Glutamatergic neuron (in vitro differentiated cells): ENCODE data around the gene CLNS1A. TPM values are rescaled to one million over a fixed set of nuclear protein-coding genes. Genes with fewer than 3 reads are reported as not detected.

ENCODE experiments used
- DNase-seq: peaks from one replicate; pipeline ENCODE4 v3.0.0; 2022
- H3K27ac Mint-ChIP-seq: one replicate; pipeline ENCODE4 v1.8.0; 2020; ENCODE audit warnings: mild to moderate bottlenecking, mixed read lengths, inconsistent platforms; ENCODE audit not compliant: unreplicated experiment
- H3K27me3 Mint-ChIP-seq: one replicate; pipeline ENCODE4 v1.8.0; 2020; ENCODE audit warnings: mild to moderate bottlenecking, moderate library complexity, mixed read lengths, inconsistent platforms; ENCODE audit not compliant: unreplicated experiment
- H3K36me3 Mint-ChIP-seq: one replicate; pipeline ENCODE4 v1.8.0; 2020; ENCODE audit warnings: mild to moderate bottlenecking, mixed read lengths, inconsistent platforms; ENCODE audit not compliant: unreplicated experiment
- H3K4me1 Mint-ChIP-seq: one replicate; pipeline ENCODE4 v1.8.0; 2020; ENCODE audit warnings: mild to moderate bottlenecking, low read depth, mixed read lengths, inconsistent platforms; ENCODE audit not compliant: unreplicated experiment
- H3K4me3 Mint-ChIP-seq: one replicate; pipeline ENCODE4 v1.8.0; 2020; ENCODE audit warnings: mild to moderate bottlenecking, mixed read lengths, inconsistent platforms; ENCODE audit not compliant: unreplicated experiment
- H3K9me3 Mint-ChIP-seq: one replicate; pipeline ENCODE4 v1.8.0; 2020; ENCODE audit warnings: mild to moderate bottlenecking, moderate library complexity, mixed read lengths, inconsistent platforms; ENCODE audit not compliant: unreplicated experiment
- long read RNA-seq: library from polyadenylated mRNA; unstranded; transcript quantifications from one replicate; pipeline ENCODE4 v2.0.0, GENCODE V29; 2020; ENCODE audit not compliant: unreplicated experiment
- total RNA-seq: library from RNA; stranded (reverse); fragmentation: NEBNext Ultra II Directional; extraction: Animal tissue kit (Norgen Biotek cat#: 25700); gene quantifications from one replicate; pipeline ENCODE4 v1.2.1, GENCODE V29; 2021; ENCODE audit not compliant: unreplicated experiment
- TF ChIP-seq, protein P1 (sequence below): fragments of 200-600 bp; sonication (generic); IDR thresholded peaks from one replicate; pipeline ENCODE4 v1.5.0; 2021; ENCODE audit not compliant: partially characterized antibody, unreplicated experiment

CLNS1A gene, protein sequence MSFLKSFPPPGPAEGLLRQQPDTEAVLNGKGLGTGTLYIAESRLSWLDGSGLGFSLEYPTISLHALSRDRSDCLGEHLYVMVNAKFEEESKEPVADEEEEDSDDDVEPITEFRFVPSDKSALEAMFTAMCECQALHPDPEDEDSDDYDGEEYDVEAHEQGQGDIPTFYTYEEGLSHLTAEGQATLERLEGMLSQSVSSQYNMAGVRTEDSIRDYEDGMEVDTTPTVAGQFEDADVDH
- 75.5 TPM for total RNA-seq
- long read RNA-seq, transcript CLNS1A-204 (7 exons, 2,993 nt) = major isoform, 69 of 82 reads
- long read RNA-seq, partial matches to known transcripts = 1 of 82 reads
- long read RNA-seq, other reads (novel, unspliced or antisense) = 10 of 82 reads

DNA sequence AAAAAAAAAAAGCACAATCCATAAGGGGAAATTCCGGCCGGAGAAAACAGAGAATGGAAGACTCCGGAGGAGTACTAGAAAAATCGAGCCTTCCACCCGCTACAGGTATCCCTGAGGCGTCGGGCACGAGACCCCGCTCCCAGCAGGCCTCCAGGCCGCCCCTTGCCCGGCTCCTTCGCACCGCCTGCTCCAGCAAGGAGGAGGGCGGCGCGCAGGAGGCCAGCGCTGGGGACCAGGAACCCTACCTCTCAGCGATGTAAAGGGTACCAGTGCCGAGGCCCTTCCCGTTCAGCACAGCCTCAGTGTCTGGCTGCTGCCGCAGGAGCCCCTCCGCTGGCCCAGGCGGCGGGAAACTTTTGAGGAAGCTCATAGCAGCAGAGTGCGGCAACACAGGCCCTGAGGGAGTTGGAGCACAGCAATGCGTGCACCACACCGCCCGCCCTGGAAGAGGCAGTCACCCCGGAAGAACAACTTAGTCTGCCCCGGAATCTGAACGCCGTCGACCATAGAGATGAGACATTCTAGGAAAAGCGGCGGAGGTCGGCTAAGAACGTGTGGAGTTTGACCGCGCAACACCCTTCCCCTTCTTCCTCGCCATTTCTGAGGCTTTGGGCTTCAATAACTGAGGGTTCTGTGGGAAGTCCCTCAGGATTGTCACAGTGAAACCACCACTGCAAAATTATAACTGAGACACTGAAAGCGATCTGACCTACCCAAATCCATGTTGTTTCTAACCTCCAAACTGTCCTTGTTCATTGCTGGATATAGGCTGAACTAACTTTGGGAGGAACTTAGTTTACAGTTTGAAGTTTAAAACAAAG lies at the start of gene CLNS1A:
Gene CLNS1A, minus strand, starts transcription at position 450 of the 821 bp plus-strand sequence. Its CDS starts 80 bp downstream, at position 370.
- no peaks in the 10 kb centered on the region for H3K36me3 Mint-ChIP-seq
- TF ChIP-seq, protein P1, sequence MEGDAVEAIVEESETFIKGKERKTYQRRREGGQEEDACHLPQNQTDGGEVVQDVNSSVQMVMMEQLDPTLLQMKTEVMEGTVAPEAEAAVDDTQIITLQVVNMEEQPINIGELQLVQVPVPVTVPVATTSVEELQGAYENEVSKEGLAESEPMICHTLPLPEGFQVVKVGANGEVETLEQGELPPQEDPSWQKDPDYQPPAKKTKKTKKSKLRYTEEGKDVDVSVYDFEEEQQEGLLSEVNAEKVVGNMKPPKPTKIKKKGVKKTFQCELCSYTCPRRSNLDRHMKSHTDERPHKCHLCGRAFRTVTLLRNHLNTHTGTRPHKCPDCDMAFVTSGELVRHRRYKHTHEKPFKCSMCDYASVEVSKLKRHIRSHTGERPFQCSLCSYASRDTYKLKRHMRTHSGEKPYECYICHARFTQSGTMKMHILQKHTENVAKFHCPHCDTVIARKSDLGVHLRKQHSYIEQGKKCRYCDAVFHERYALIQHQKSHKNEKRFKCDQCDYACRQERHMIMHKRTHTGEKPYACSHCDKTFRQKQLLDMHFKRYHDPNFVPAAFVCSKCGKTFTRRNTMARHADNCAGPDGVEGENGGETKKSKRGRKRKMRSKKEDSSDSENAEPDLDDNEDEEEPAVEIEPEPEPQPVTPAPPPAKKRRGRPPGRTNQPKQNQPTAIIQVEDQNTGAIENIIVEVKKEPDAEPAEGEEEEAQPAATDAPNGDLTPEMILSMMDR = no peak
- H3K27ac Mint-ChIP-seq = peak within 1 kb of the TSS; percentile 91
- peaks cover 10% of the 10 kb centered on the region for H3K9me3 Mint-ChIP-seq
- peaks cover 2% of the 10 kb centered on the region for H3K27me3 Mint-ChIP-seq
- peak; percentile 86 for DNase-seq
- peaks cover 9% of the 10 kb centered on the region for H3K4me1 Mint-ChIP-seq
- H3K4me3 Mint-ChIP-seq = peak within 1 kb of the TSS; percentile 88

DNA sequence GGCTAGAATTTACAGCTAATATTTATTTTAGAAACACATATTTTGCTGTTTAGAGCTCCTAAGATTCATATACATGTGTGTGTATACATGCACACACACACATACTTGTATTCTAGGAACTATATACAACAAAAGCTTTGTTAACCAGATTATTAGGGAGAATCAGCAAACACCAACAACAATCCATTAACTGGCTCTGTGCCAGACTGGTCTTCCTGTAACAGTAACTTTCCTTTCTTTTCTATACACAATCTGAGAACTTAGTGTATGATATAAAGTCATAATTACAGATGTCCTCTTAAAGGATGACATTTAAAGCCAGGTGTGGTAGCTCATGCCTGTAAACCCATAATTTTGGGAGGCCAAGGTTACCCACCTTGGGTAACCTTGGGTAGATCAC lies 49.5 kb upstream of the CLNS1A start:
- Mint-ChIP-seq H3K27ac (no peak overlapping the region), H3K36me3 (no peaks in the 10 kb centered on the region), H3K27me3 (no peaks in the 10 kb centered on the region), H3K9me3 (peaks cover 2% of the 10 kb centered on the region), H3K4me3 (no peak overlapping the region), H3K4me1 (no peaks in the 10 kb centered on the region)
- TF ChIP-seq, protein P1 = no peak
- no peak for DNase-seq

DNA sequence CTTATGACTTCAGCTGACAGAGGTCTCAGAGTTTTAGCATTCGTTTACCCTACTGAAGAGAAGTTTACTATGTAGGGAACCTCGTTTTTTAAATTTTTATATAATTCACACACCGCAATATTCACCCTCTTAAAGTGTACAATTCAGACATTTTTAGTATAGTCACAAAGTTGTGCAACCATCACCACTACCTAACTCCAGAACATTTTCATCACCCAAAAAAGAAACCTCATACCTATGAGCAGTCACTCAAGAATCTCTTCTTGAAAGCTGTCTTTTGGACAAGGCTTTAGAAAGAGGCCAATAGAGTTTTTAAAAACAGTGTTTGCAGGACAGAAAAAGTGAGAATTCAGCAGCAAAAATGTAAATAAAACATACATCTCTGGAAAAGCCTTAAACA lies 39.5 kb upstream of the CLNS1A start:
- H3K27me3 Mint-ChIP-seq = peaks cover 4% of the 10 kb centered on the region
- DNase-seq = no peak
- H3K4me1 Mint-ChIP-seq = no peaks in the 10 kb centered on the region
- TF ChIP-seq, protein P1 = no peak
- H3K4me3 Mint-ChIP-seq = no peak overlapping the region
- H3K27ac Mint-ChIP-seq = no peak overlapping the region
- H3K36me3 Mint-ChIP-seq = no peaks in the 10 kb centered on the region
- no peaks in the 10 kb centered on the region for H3K9me3 Mint-ChIP-seq

DNA sequence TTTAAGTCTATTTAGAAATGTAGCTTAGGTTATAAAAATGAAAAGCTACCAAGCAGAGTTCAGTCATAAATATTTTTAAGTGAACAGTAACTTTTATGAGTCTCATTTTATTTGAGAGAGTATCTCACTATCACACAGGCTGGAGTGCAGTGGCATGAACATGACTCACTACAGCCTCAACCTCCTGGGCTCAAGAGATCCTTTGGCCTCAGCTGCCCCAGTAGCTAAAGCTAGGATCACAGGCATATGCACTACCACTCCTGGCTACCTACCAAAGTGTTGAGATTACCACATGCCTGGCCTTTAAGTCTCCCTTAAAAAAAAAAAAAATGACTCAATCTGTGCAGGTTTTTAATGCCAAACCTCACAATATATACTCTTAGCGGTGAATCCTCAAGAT lies 34.7 kb upstream of the CLNS1A start:
- peaks cover 6% of the 10 kb centered on the region for H3K36me3 Mint-ChIP-seq

More for the DNA sequence above, 34.7 kb upstream of the CLNS1A start:
- H3K4me1 Mint-ChIP-seq = no peaks in the 10 kb centered on the region
- TF ChIP-seq, protein P1 = no peak
- H3K9me3 Mint-ChIP-seq = peaks cover 2% of the 10 kb centered on the region
- no peak overlapping the region for H3K27ac Mint-ChIP-seq
- H3K27me3 Mint-ChIP-seq = no peaks in the 10 kb centered on the region
- DNase-seq = no peak
- H3K4me3 Mint-ChIP-seq = no peak overlapping the region
